Lower lobe of right lung (tissue), 2 donors: ENCODE measurements around the gene LY9. TPM values are rescaled to one million over a fixed set of nuclear protein-coding genes. Genes with fewer than 3 reads are reported as not detected.

Experiments
- ATAC-seq, 2 donors: fragments of 200-7000 bp; cut with Tn5 transposase; one replicate each; pipeline ENCODE4 v1.9.1; 2020 to 2022; ENCODE audit warnings: mild to moderate bottlenecking in 2 of 2, moderate library complexity in 2 of 2
- DNase-seq: peaks from one replicate; pipeline ENCODE4 v3.0.0-alpha.2; 2020
- H3K27ac ChIP-seq: fragments of 200-600 bp; one replicate; pipeline ENCODE4 v1.8.0; 2022
- H3K27me3 ChIP-seq: fragments of 200-600 bp; one replicate; pipeline ENCODE4 v1.8.0; 2022; ENCODE audit warnings: low read depth
- H3K36me3 ChIP-seq: fragments of 200-600 bp; one replicate; pipeline ENCODE4 v1.8.0; 2022; ENCODE audit warnings: mild to moderate bottlenecking
- H3K4me1 ChIP-seq: fragments of 200-600 bp; one replicate; pipeline ENCODE4 v1.8.0; 2022
- H3K4me3 ChIP-seq: fragments of 200-600 bp; one replicate; pipeline ENCODE4 v1.8.0; 2022; ENCODE audit warnings: mild to moderate bottlenecking
- H3K9me3 ChIP-seq: fragments of 200-600 bp; one replicate; pipeline ENCODE4 v1.8.0; 2022
- intact Hi-C: fragments of 100-400 bp; cut with DNase I; formaldehyde crosslinking; loops from one replicate; pipeline ENCODE4 v1.11.0; 2022
- long read RNA-seq: library from polyadenylated mRNA; unstranded; transcript quantifications from one replicate; pipeline ENCODE4 v2.0.0, GENCODE V29; 2021
- total RNA-seq: library from RNA; stranded (reverse); fragmentation: NEBNext Ultra II Directional; extraction: Animal tissue kit (Norgen Biotek cat#: 25700); gene quantifications from one replicate; pipeline ENCODE4 v1.2.1, GENCODE V29; 2021
- TF ChIP-seq, protein P1 (sequence below): fragments of 200-600 bp; IDR thresholded peaks from one replicate; pipeline ENCODE4 v1.8.0; 2022; ENCODE audit warnings: antibody characterized with exemption, mild to moderate bottlenecking
- donor health status: DM: no; HTN: yes; CAD: no; lungs with severe emphysema.

Gene LY9, protein sequence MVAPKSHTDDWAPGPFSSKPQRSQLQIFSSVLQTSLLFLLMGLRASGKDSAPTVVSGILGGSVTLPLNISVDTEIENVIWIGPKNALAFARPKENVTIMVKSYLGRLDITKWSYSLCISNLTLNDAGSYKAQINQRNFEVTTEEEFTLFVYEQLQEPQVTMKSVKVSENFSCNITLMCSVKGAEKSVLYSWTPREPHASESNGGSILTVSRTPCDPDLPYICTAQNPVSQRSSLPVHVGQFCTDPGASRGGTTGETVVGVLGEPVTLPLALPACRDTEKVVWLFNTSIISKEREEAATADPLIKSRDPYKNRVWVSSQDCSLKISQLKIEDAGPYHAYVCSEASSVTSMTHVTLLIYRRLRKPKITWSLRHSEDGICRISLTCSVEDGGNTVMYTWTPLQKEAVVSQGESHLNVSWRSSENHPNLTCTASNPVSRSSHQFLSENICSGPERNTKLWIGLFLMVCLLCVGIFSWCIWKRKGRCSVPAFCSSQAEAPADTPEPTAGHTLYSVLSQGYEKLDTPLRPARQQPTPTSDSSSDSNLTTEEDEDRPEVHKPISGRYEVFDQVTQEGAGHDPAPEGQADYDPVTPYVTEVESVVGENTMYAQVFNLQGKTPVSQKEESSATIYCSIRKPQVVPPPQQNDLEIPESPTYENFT
- 1.8 TPM for total RNA-seq
- long read RNA-seq, partial matches to known transcripts: 2 of 7 reads
- long read RNA-seq, other reads (novel, unspliced or antisense): 1 of 7 reads

DNA sequence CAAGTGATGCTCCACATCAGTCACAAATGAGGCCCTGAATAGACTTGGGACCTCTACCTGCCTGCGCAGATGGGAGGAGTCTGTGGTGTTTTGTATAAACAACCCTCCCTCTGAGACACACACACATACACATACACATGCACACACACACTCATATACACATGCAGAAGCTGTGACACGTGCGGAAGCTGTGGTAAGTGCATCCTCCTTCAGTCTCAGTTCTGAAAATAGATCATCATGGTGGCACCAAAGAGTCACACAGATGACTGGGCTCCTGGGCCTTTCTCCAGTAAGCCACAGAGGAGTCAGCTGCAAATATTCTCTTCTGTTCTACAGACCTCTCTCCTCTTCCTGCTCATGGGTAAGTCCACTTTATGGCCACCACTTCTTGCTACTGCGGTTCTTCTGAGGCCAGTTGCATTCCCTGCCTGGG is at the start of gene LY9:
TSS of gene LY9 (plus strand) at position 224 of the 433 bp plus-strand sequence. CDS start at position 238, 14 bp downstream.
- intact Hi-C loops: no loop called here
- DNase-seq: no peak
- H3K4me3 ChIP-seq: peak within 1 kb of the TSS; percentile 36

DNA sequence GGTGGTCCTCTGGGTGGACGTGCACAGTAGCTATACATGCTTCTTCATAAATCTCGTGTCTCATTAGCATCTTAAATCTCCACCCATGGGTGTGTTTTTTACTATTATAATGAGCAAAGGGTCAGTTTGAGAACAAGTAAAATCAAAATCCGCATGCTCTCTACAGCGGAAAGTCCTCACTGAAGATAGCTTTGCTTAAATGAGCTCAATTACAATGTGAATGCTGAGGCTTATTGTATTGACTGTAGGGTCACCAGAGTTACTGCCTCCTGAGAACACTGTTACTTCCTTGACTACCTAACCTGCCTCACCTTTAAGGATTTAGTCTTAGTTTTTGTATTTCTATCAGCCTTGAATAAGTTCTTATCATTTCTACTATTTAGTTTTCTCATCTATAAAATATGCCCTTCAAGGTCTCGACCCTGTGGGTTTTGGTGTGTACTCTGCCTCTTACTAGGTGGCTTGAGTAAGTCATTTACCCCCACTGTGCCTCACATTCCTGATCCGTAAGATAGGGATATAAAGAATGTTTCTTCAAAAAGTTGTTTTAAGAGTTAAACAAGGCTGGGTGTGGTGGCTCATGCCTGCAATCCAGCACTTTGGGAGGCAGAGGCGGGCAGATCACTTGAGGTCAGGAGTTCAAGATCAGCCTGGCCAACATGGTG is 49.0 kb upstream of the LY9 start:
- DNase-seq (no peak), ATAC-seq (no peak)
- H3K4me1 ChIP-seq: peaks cover 9% of the 10 kb centered on the region
- intact Hi-C loops: no loop called here
- TF ChIP-seq, protein P1, sequence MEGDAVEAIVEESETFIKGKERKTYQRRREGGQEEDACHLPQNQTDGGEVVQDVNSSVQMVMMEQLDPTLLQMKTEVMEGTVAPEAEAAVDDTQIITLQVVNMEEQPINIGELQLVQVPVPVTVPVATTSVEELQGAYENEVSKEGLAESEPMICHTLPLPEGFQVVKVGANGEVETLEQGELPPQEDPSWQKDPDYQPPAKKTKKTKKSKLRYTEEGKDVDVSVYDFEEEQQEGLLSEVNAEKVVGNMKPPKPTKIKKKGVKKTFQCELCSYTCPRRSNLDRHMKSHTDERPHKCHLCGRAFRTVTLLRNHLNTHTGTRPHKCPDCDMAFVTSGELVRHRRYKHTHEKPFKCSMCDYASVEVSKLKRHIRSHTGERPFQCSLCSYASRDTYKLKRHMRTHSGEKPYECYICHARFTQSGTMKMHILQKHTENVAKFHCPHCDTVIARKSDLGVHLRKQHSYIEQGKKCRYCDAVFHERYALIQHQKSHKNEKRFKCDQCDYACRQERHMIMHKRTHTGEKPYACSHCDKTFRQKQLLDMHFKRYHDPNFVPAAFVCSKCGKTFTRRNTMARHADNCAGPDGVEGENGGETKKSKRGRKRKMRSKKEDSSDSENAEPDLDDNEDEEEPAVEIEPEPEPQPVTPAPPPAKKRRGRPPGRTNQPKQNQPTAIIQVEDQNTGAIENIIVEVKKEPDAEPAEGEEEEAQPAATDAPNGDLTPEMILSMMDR: no peak
- H3K27ac ChIP-seq: no peak overlapping the region
- no peak overlapping the region for H3K4me3 ChIP-seq
- H3K27me3 ChIP-seq: no peaks in the 10 kb centered on the region
- no peaks in the 10 kb centered on the region for H3K9me3 ChIP-seq
- no peaks in the 10 kb centered on the region for H3K36me3 ChIP-seq

More for the DNA sequence above, at the start of gene LY9:
- Histone ChIP-seq H3K4me1 (no peaks in the 10 kb centered on the region), H3K9me3 (no peaks in the 10 kb centered on the region), H3K27ac (peak within 1 kb of the TSS; percentile 18), H3K36me3 (no peaks in the 10 kb centered on the region), H3K27me3 (peaks cover 5% of the 10 kb centered on the region)
- ATAC-seq: peak; percentile 69 to 86
- TF ChIP-seq, protein P1: no peak

DNA sequence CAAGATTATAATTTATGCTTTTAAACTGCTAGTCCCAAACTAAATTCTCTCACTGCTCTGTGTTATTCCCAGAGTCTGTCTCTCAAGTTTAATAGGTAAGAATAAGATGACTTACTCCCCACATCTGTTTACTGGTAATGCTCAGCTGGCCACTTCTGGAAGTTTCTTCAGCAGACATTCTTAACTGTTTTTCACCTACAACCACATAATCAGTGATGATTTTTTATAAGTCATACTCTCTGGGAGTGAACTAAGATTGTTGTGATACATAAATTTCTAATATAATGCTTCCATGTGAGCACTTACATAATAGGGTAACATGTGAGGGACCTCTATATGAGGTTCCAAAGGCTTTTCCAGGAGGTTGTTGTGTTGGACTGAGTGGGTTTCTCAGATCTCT is 48.3 kb upstream of the LY9 start:
- Histone ChIP-seq H3K27me3 (no peaks in the 10 kb centered on the region), H3K4me1 (peaks cover 9% of the 10 kb centered on the region), H3K9me3 (no peaks in the 10 kb centered on the region), H3K36me3 (no peaks in the 10 kb centered on the region), H3K4me3 (no peak overlapping the region), H3K27ac (no peak overlapping the region)
- TF ChIP-seq, protein P1: no peak
- ATAC-seq (no peak), DNase-seq (no peak)
- intact Hi-C loops: no loop called here

DNA sequence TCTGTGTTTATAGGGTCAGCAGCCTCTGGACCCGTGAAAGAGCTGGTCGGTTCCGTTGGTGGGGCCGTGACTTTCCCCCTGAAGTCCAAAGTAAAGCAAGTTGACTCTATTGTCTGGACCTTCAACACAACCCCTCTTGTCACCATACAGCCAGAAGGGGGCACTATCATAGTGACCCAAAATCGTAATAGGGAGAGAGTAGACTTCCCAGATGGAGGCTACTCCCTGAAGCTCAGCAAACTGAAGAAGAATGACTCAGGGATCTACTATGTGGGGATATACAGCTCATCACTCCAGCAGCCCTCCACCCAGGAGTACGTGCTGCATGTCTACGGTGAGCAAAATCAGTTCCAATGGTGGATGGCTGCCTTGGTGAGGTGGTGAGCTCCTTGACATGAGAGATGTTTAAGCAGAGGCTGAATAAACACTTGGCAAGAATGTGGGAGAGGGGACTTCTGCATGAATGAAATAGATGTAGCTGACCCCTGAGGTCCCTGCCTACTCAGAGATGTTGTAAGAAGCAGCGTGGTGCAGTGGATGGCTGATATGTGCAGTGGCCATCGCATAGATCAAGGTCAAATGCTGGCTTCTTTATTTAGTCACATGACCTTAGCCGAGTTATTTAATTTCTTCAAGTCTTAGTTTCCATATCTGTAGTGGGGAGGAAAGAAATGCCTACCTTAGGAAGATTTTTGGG is 47.6 kb upstream of the LY9 start:
- no peak overlapping the region for H3K4me3 ChIP-seq
- H3K36me3 ChIP-seq: no peaks in the 10 kb centered on the region
- DNase-seq (no peak), ATAC-seq (no peak)
- H3K4me1 ChIP-seq: peaks cover 9% of the 10 kb centered on the region
- no peak overlapping the region for H3K27ac ChIP-seq
- H3K9me3 ChIP-seq: no peaks in the 10 kb centered on the region
- intact Hi-C loops: no loop called here
- H3K27me3 ChIP-seq: no peaks in the 10 kb centered on the region
- TF ChIP-seq, protein P1: no peak

DNA sequence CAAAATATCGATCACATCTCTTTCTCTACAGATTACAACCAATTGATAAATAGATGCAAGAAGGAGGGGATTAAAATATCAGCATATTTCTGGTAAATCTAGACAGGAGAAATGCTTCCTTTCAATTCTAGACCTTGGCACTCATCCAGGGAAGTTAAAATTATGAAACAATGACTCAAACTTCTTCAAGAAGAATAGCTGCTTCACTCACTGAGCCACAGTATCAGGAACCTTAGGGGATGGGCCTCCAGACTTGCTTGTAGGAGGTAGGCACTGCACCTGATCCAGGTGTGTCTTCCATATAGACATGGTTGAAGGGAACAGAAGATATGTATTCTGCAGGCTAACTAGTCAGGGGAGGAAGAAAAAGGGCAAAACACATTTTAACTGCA is 47.1 kb upstream of the LY9 start:
- H3K9me3 ChIP-seq: no peaks in the 10 kb centered on the region
- no peak overlapping the region for H3K27ac ChIP-seq
- no peak overlapping the region for H3K4me3 ChIP-seq
- no peak for ATAC-seq
- no peaks in the 10 kb centered on the region for H3K36me3 ChIP-seq
- H3K27me3 ChIP-seq: no peaks in the 10 kb centered on the region
- DNase-seq: no peak
- TF ChIP-seq, protein P1: no peak
- H3K4me1 ChIP-seq: peaks cover 9% of the 10 kb centered on the region
- intact Hi-C loops: no loop called here
